AG09309 (cell line): ENCODE results near the gene CNGA2.
"Not testable (repeated sequence)": the region's sequence is repeated elsewhere in the genome, so short reads cannot be mapped to it uniquely, and the experiment has no call there.

ENCODE experiments used
- DNase-seq: peaks from one replicate; pipeline ENCODE4 v3.0.0-alpha.2; 2010; ENCODE audit warnings: low read depth
- H3K4me3 ChIP-seq: 2 replicates; pipeline ENCODE4 v1.5.1; 2011; ENCODE audit warnings: mild to moderate bottlenecking, low read depth, low read length, moderate library complexity; ENCODE audit not compliant: control insufficient read depth
- TF ChIP-seq, protein P1 (sequence below): IDR thresholded peaks from 2 replicates; pipeline ENCODE4 v1.5.1; 2011; ENCODE audit warnings: mild to moderate bottlenecking, low read depth, low read length, inconsistent platforms; ENCODE audit not compliant: insufficient read depth, control insufficient read depth; ENCODE audit errors: missing control alignments

CNGA2 gene

DNA sequence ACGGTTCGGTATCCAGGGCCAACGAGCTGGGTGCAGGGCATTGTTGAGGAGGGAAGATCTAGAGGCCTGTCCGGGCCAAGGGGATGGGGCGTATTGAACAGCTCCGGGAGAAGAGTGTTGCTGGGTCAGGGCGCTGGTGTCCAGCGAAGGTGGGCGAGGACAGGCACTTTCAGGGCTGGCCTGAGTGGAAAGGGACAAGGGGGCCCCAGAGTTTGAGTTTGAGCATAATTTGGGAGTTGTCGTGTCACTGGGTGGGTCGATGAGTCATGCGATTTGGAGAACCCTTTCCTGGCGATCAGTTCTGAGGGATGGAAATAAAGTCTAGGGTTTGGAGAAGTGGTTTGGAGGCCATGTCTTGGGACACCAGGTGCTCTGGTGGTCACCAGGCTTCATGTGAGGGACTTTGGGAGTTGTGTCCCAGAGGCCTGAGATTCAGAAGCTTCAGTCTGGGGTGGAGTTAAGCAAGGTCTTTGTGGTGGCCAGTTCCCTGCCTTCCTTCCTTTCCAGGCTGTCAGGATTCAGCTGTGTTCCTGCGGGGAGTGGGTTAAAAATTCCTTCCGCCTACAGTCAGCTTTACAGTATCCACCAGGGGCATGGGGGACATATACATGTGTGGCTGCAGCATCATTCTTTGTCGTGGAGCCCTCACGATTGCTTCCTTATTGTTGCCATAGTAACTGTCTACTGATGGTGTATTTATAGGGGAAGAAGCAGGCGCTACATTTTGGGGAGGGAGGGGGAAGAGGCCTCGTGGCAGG, 38.8 kb upstream of the CNGA2 start:
- H3K4me3 ChIP-seq = no peak overlapping the region
- TF ChIP-seq, protein P1, sequence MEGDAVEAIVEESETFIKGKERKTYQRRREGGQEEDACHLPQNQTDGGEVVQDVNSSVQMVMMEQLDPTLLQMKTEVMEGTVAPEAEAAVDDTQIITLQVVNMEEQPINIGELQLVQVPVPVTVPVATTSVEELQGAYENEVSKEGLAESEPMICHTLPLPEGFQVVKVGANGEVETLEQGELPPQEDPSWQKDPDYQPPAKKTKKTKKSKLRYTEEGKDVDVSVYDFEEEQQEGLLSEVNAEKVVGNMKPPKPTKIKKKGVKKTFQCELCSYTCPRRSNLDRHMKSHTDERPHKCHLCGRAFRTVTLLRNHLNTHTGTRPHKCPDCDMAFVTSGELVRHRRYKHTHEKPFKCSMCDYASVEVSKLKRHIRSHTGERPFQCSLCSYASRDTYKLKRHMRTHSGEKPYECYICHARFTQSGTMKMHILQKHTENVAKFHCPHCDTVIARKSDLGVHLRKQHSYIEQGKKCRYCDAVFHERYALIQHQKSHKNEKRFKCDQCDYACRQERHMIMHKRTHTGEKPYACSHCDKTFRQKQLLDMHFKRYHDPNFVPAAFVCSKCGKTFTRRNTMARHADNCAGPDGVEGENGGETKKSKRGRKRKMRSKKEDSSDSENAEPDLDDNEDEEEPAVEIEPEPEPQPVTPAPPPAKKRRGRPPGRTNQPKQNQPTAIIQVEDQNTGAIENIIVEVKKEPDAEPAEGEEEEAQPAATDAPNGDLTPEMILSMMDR = no peak
- DNase-seq = no peak

DNA sequence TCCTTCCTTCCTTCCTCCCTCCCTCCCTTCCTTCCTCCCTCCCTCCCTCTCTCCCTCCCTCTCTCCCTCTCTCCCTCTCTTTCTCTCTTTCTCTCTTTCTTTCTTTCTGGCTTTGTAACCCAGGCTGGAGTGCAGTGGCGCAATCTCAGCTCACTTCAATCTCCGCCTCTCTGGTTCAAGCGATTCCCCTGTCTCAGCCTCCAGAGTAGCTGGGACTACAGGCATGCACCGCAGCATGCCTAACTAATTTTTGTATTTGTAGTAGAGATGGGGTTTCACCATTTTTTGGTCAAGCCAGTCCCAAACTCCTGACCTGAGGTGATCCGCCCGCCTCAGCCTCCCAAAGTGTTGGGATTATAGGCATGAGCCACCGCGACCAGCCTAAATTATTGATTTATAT, 37.5 kb upstream of the CNGA2 start:
- DNase-seq, H3K4me3 ChIP-seq: not testable (repeated sequence)

DNA sequence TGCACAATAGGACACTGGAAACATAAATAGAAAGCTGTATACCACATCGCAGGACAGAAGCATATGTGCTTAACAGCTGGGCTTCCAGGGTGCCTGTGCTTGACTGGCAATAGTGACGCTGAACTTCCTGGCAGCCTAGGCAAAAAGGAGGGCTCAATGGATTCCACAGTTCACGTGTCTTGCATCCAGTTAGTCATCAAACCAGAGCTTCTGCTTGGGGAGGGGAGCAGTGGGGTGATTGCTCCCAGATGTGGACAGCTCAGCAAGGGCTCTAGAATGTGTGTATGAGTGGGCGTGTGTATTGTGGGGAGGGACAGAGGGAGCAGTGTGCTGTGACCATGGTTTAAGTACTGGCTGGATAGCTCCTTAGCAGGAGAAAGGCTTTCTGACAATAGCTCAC, 37.0 kb upstream of the CNGA2 start:
- H3K4me3 ChIP-seq = no peak overlapping the region; the same call in 1 of the 2 replicates
- DNase-seq = peak; percentile 75
- TF ChIP-seq, protein P1 = no peak

DNA sequence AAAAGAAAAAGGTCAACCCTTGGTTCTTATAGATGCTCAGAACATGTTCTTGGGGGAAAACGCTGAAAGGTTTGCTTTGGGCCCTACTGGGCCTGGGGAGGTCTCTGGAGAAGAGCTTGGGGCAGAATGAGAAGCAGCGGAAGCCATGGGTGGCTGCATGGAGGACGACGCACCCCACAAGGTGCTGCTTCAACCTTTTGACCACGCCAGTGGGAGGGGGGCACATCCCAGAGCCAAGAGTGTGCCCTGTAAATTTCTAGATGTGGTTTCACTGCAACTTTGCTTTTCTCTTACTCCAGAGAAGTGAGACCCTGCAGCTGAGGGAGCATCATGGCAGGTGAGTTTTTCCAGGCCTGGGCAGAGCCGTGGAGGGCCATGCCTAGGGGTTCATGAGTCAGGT, 36.1 kb upstream of the CNGA2 start:
- no peak for DNase-seq
- TF ChIP-seq, protein P1 = no peak
- no peak overlapping the region for H3K4me3 ChIP-seq

DNA sequence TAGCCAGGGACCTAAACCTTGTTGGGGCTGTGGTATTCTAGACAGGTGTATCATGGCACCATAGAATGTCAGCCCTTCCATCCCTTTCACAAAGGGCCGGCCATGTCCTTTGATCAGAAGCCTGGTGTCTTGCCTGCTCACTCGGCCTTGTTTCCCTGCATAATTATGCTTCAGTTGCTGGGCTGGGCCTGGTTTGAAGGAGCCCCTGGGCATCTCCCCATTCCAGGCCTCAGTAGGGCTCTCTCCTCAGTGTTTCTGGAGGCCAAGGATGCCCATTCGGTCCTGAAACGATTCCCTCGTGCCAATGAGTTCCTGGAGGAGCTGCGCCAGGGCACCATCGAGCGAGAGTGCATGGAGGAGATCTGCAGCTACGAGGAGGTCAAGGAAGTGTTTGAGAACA, 34.8 kb upstream of the CNGA2 start:
- H3K4me3 ChIP-seq = no peak overlapping the region
- TF ChIP-seq, protein P1 = no peak
- DNase-seq = no peak

DNA sequence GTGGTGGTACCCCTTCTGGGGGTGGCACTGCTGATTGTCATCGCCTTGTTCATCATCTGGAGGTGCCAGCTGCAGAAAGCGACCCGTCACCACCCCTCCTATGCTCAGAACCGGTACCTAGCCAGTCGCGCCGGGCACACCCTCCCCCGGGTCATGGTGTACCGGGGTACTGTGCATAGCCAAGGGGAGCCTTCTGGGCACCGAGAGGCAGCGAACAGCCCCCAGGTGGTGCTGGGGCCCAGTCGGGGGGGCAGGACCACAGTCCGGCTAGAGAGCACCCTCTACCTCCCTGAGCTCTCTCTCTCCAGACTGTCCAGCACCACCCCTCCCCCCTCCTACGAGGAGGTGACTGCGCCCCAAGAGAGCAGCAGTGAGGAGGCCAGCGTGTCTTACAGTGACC, 34.0 kb upstream of the CNGA2 start:
- DNase-seq = no peak
- H3K4me3 ChIP-seq = no peak overlapping the region
- TF ChIP-seq, protein P1 = no peak

DNA sequence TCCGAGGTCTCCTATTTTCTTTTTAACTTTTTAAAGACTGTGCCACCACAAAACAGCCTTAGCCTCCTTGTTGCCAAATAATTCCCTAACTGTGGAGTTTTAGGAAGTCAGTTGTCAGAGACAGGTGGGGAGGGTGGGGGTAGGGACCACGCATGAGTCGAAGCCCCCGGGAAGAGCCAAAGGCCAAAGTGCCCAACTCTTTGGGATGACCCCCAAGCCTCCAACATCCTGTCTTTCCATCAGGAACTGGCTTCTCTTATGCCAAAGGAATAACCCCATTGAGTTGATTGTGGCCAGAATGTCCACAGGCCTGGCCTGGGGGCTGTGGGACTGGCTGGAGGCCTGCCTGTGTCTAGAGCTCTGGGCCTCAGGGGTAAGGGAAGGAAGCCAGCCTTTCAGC, 33.5 kb upstream of the CNGA2 start:
- no peak overlapping the region for H3K4me3 ChIP-seq
- TF ChIP-seq, protein P1 = no peak
- no peak for DNase-seq
